Liver (tissue), 9 donors: ENCODE results near the gene DOCK9. TPM values are rescaled to one million over a fixed set of nuclear protein-coding genes. Genes with fewer than 3 reads are reported as not detected.

Experiments
- DNase-seq: peaks from one replicate; pipeline ENCODE4 v3.0.0-alpha.2; 2017; ENCODE audit warnings: low spot score
- H3K27ac ChIP-seq, 2 donors: one replicate each; pipeline ENCODE4 v1.7.0; 2013; ENCODE audit warnings: inconsistent platforms in 2 of 2, low read length in 2 of 2, control low read depth in 1 of 2, low read depth in 1 of 2, mild to moderate bottlenecking in 1 of 2
- H3K27me3 ChIP-seq, 4 donors: one replicate each; pipeline versions ENCODE4 v1.6.1 to v1.7.0; 2013; ENCODE audit warnings: low read length in 3 of 4, inconsistent platforms in 1 of 4, mild to moderate bottlenecking in 1 of 4, moderate library complexity in 1 of 4; ENCODE audit not compliant: control insufficient read depth in 4 of 4, insufficient read depth in 4 of 4
- H3K36me3 ChIP-seq, 4 donors: one replicate each; pipeline versions ENCODE4 v1.6.1 to v1.7.0; 2013; ENCODE audit warnings: low read length in 3 of 4, mild to moderate bottlenecking in 3 of 4, low read depth in 1 of 4, moderate library complexity in 1 of 4; ENCODE audit not compliant: control insufficient read depth in 4 of 4, insufficient read depth in 3 of 4
- H3K4me1 ChIP-seq, 4 donors: one replicate each; pipeline versions ENCODE4 v1.6.1 to v1.7.0; 2013; ENCODE audit warnings: low read length in 3 of 4, mild to moderate bottlenecking in 3 of 4, moderate library complexity in 1 of 4; ENCODE audit not compliant: control insufficient read depth in 4 of 4, insufficient read depth in 4 of 4
- H3K4me3 ChIP-seq, 3 donors: one replicate each; pipeline versions ENCODE4 v1.6.1 to v1.7.0; 2013; ENCODE audit warnings: low read length in 3 of 3, control low read depth in 1 of 3, low read depth in 1 of 3, mild to moderate bottlenecking in 1 of 3
- H3K9ac ChIP-seq, 2 donors: one replicate each; pipeline ENCODE4 v1.7.0; 2013; ENCODE audit warnings: low read length in 2 of 2, mild to moderate bottlenecking in 2 of 2, moderate library complexity in 2 of 2, control low read depth in 1 of 2, low read depth in 1 of 2
- H3K9me3 ChIP-seq, 4 donors: one replicate each; pipeline versions ENCODE4 v1.6.1 to v1.7.0; 2013; ENCODE audit warnings: low read length in 3 of 4; ENCODE audit not compliant: control insufficient read depth in 4 of 4
- ATF3 ChIP-seq: IDR thresholded peaks from 2 replicates; pipeline ENCODE4 v1.6.1; 2016; ENCODE audit warnings: antibody characterized with exemption
- CTCF ChIP-seq: fragments of 150-350 bp; IDR thresholded peaks from 2 replicates; pipeline ENCODE4 v1.5.1; 2017; ENCODE audit warnings: improper control_type of control experiment, low read depth, low read length; ENCODE audit not compliant: missing input control
- EGR1 ChIP-seq, 2 donors: IDR thresholded peaks; 2 replicates each; pipeline ENCODE4 v1.6.1; 2016 to 2018; ENCODE audit warnings: antibody characterized with exemption in 2 of 2, low read depth in 2 of 2
- FOXA1 ChIP-seq: IDR thresholded peaks from 2 replicates; pipeline ENCODE4 v1.6.1; 2016; ENCODE audit warnings: antibody characterized with exemption
- FOXA2 ChIP-seq: IDR thresholded peaks from 2 replicates; pipeline ENCODE4 v1.6.1; 2016; ENCODE audit warnings: antibody characterized with exemption
- GABPA ChIP-seq, 2 donors: IDR thresholded peaks in 1 of 2; conservative IDR thresholded peaks in 1 of 2; 2 replicates each; pipeline ENCODE4 v1.6.1; 2016; ENCODE audit warnings: antibody characterized with exemption in 2 of 2, mild to moderate bottlenecking in 1 of 2, moderate library complexity in 1 of 2
- HNF4A ChIP-seq, 2 donors: conservative IDR thresholded peaks; 2 replicates each; pipeline ENCODE4 v1.6.1; 2016; ENCODE audit warnings: antibody characterized with exemption in 2 of 2, mild to moderate bottlenecking in 2 of 2
- HNF4G ChIP-seq: IDR thresholded peaks from 2 replicates; pipeline ENCODE4 v1.6.1; 2016; ENCODE audit warnings: antibody characterized with exemption
- JUND ChIP-seq, 2 donors: IDR thresholded peaks; 2 replicates each; pipeline ENCODE4 v1.6.1; 2016; ENCODE audit warnings: antibody characterized with exemption in 2 of 2
- MAX ChIP-seq: IDR thresholded peaks from 2 replicates; pipeline ENCODE4 v1.6.1; 2016; ENCODE audit warnings: antibody characterized with exemption
- NR2F2 ChIP-seq: IDR thresholded peaks from 2 replicates; pipeline ENCODE4 v1.6.1; 2016; ENCODE audit warnings: antibody characterized with exemption
- RAD21 ChIP-seq, 2 donors: IDR thresholded peaks; 2 replicates each; pipeline ENCODE4 v1.6.1; 2016; ENCODE audit warnings: antibody characterized with exemption in 2 of 2, mild to moderate bottlenecking in 2 of 2
- REST ChIP-seq: IDR thresholded peaks from 2 replicates; pipeline ENCODE4 v1.6.1; 2016; ENCODE audit warnings: antibody characterized with exemption, mild to moderate bottlenecking
- RXRA ChIP-seq, 2 donors: IDR thresholded peaks; 2 replicates each; pipeline ENCODE4 v1.6.1; 2017 to 2018; ENCODE audit warnings: antibody characterized with exemption in 2 of 2, mild to moderate bottlenecking in 1 of 2
- SP1 ChIP-seq: IDR thresholded peaks from 2 replicates; pipeline ENCODE4 v1.6.1; 2018; ENCODE audit warnings: antibody characterized with exemption, mild to moderate bottlenecking
- TAF1 ChIP-seq: conservative IDR thresholded peaks from 2 replicates; pipeline ENCODE4 v1.6.1; 2016; ENCODE audit warnings: antibody characterized with exemption, mild to moderate bottlenecking
- YY1 ChIP-seq: IDR thresholded peaks from 2 replicates; pipeline ENCODE4 v1.6.1; 2016; ENCODE audit warnings: antibody characterized with exemption, mild to moderate bottlenecking
- ZBTB33 ChIP-seq: IDR thresholded peaks from 2 replicates; pipeline ENCODE4 v1.6.1; 2016; ENCODE audit warnings: antibody characterized with exemption
- WGBS: extraction: QIAGEN DNeasy Blood & Tissue Kit; methylation state at CpG from one replicate; pipeline ENCODE4 v1.1.7; 2013; 5-methylcytosine and 5-hydroxymethylcytosine counted together
- polyA plus RNA-seq, 2 donors: library from polyadenylated mRNA; stranded (reverse) in 1 of 2; unstranded in 1 of 2; fragments of 200-250 nt in 1 of 2; fragments of >200 nt in 1 of 2; fragmentation: Nextera tagmentation in 1 of 2; extraction: Ambion mirVana in 1 of 2; gene quantifications; one replicate each; pipeline versions ENCODE4 v1.2.1 to v1.2.3, GENCODE V29; 2013 to 2015
- total RNA-seq, 2 donors: library from RNA; depleted of rRNA; stranded (reverse); fragments of >200 nt; gene quantifications; one replicate each; pipeline ENCODE4 v1.2.3, GENCODE V29; 2014
- donor health status: healthy.
- donor health status: healthy.
- donor health status: healthy.
- donor health status: healthy.
- donor health status: healthy.

DOCK9 gene
- total and polyA plus RNA-seq, 4 donors, result 5.4 to 31.3 (median 10.6) TPM

GRCh38 chr13:98787173-98787572 lies 190.7 kb downstream of the DOCK9 start:
- Histone ChIP-seq H3K27me3 (no peaks in the 10 kb centered on the region), H3K4me3 (no peak overlapping the region), H3K9ac (no peak overlapping the region), H3K36me3 (no peaks in the 10 kb centered on the region), H3K4me1 (peaks cover 0 to 15% (median 9%) of the 10 kb centered on the region in 4 donors), H3K9me3 (no peaks in the 10 kb centered on the region), H3K27ac (no peak overlapping the region)
- TF ChIP-seq MAX (no peak), YY1 (no peak), GABPA (IDR thresholded peaks at IDR 0.05 in 1 of 2, conservative IDR thresholded peaks at IDR 0.05 in 1 of 2) (no peak), RXRA (IDR thresholded peaks at IDR 0.05) (no peak), ZBTB33 (no peak), CTCF (no peak), REST (no peak), HNF4G (no peak), SP1 (no peak), JUND (IDR thresholded peaks at IDR 0.05) (no peak), FOXA2 (no peak), ATF3 (no peak), RAD21 (IDR thresholded peaks at IDR 0.05) (no peak), TAF1 (no peak), NR2F2 (no peak), EGR1 (IDR thresholded peaks at IDR 0.05; ENCODE audit: low read depth in 2 of 2) (no peak), FOXA1 (no peak), HNF4A (conservative IDR thresholded peaks at IDR 0.05) (no peak)
- WGBS, result 92% methylated on average over 10 of the region's 10 CpGs
- no peak for DNase-seq
